ENCODE measurements around the gene COX5A. TPM values are rescaled to one million over a fixed set of nuclear protein-coding genes. Genes with fewer than 3 reads are reported as not detected.

The COX5A gene
- total and polyA plus RNA-seq, 2 of the 13 experiments (the other 11 are each of a cell fraction or from before 2014, with no cell fraction given) = 158 to 218 TPM

DNA sequence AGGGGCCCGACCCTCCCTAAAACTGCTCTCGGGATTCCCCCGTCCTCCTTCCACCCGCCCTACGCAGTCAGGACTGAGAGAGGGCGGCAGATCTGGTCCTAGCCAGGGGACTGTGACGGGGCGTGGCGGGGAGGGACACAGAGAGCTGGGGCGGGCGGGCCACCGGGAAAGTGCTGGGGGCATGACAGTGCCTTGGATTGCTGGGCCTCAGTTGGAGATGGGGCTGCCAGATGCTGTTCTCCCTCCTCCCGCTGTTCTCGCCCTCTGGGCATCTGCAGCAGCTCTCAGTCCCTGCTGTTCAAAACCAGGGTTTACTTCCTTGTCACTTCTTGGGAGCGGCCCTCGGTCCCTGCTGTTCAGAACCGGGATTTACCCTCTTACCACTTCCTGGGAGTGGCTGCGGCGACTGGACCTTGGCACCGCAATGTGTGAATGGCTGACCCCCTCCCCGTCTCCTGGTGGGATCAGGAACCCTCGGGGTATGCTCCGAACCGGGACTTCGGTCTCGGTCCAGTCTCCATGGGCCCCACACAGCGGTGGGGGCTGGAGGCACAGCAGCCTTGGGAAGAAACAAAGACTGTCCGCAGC, 20.5 kb upstream of the COX5A start (continued):
- TF ChIP-seq, protein P1, sequence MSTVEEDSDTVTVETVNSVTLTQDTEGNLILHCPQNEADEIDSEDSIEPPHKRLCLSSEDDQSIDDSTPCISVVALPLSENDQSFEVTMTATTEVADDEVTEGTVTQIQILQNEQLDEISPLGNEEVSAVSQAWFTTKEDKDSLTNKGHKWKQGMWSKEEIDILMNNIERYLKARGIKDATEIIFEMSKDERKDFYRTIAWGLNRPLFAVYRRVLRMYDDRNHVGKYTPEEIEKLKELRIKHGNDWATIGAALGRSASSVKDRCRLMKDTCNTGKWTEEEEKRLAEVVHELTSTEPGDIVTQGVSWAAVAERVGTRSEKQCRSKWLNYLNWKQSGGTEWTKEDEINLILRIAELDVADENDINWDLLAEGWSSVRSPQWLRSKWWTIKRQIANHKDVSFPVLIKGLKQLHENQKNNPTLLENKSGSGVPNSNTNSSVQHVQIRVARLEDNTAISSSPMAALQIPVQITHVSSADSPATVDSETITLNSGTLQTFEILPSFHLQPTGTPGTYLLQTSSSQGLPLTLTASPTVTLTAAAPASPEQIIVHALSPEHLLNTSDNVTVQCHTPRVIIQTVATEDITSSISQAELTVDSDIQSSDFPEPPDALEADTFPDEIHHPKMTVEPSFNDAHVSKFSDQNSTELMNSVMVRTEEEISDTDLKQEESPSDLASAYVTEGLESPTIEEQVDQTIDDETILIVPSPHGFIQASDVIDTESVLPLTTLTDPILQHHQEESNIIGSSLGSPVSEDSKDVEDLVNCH (CRISPR knock-in tag; IDR thresholded peaks at IDR 0.05) = no peak
- TF ChIP-seq MAZ (IDR thresholded peaks at IDR 0.05; ENCODE audit: borderline replicate concordance, low read depth, low read length) (no peak), MAZ (CRISPR knock-in tag; IDR thresholded peaks at IDR 0.05; ENCODE audit: low read depth) (no peak), ZBTB21 (CRISPR knock-in tag; IDR thresholded peaks at IDR 0.05) (no peak), KLF9 (CRISPR knock-in tag; IDR thresholded peaks at IDR 0.05; ENCODE audit: low read depth) (no peak), ZNF678 (CRISPR knock-in tag; IDR thresholded peaks at IDR 0.05) (no peak), ZNF251 (CRISPR knock-in tag; IDR thresholded peaks at IDR 0.05) (no peak), ZKSCAN5 (CRISPR knock-in tag; IDR thresholded peaks at IDR 0.05) (no peak), ZNF431 (CRISPR knock-in tag; IDR thresholded peaks at IDR 0.05; ENCODE audit: borderline replicate concordance, low read depth) (no peak), NR3C1 (CRISPR knock-in tag; IDR thresholded peaks at IDR 0.05) (no peak), ZNF563 (CRISPR knock-in tag; IDR thresholded peaks at IDR 0.05) (no peak), ZNF34 (CRISPR knock-in tag; IDR thresholded peaks at IDR 0.05; ENCODE audit: borderline replicate concordance) (no peak), ZNF501 (CRISPR knock-in tag; IDR thresholded peaks at IDR 0.05) (peak; percentile 68; the same call in 1 of the 2 replicates), MYC (CRISPR knock-in tag; IDR thresholded peaks at IDR 0.05; ENCODE audit: borderline replicate concordance) (0 out of 2 replicates have a peak, but pooled peaks have one; percentile 18)
- TF ChIP-seq, protein P2, sequence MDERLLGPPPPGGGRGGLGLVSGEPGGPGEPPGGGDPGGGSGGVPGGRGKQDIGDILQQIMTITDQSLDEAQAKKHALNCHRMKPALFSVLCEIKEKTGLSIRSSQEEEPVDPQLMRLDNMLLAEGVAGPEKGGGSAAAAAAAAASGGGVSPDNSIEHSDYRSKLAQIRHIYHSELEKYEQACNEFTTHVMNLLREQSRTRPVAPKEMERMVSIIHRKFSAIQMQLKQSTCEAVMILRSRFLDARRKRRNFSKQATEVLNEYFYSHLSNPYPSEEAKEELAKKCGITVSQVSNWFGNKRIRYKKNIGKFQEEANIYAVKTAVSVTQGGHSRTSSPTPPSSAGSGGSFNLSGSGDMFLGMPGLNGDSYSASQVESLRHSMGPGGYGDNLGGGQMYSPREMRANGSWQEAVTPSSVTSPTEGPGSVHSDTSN (CRISPR knock-in tag; IDR thresholded peaks at IDR 0.05) = no peak
- TF ChIP-seq, protein P3, sequence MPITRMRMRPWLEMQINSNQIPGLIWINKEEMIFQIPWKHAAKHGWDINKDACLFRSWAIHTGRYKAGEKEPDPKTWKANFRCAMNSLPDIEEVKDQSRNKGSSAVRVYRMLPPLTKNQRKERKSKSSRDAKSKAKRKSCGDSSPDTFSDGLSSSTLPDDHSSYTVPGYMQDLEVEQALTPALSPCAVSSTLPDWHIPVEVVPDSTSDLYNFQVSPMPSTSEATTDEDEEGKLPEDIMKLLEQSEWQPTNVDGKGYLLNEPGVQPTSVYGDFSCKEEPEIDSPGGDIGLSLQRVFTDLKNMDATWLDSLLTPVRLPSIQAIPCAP (CRISPR knock-in tag; IDR thresholded peaks at IDR 0.05; ENCODE audit: low read depth) = no peak
- TF ChIP-seq, protein P4, sequence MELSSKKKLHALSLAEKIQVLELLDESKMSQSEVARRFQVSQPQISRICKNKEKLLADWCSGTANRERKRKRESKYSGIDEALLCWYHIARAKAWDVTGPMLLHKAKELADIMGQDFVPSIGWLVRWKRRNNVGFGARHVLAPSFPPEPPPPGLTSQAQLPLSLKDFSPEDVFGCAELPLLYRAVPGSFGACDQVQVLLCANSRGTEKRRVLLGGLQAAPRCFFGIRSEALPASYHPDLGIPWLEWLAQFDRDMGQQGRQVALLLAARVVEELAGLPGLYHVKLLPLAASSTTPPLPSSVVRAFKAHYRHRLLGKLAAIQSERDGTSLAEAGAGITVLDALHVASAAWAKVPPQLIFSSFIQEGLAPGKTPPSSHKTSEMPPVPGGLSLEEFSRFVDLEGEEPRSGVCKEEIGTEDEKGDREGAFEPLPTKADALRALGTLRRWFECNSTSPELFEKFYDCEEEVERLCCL (CRISPR knock-in tag; IDR thresholded peaks at IDR 0.05; ENCODE audit: borderline replicate concordance) = no peak
- TF ChIP-seq, protein P5, sequence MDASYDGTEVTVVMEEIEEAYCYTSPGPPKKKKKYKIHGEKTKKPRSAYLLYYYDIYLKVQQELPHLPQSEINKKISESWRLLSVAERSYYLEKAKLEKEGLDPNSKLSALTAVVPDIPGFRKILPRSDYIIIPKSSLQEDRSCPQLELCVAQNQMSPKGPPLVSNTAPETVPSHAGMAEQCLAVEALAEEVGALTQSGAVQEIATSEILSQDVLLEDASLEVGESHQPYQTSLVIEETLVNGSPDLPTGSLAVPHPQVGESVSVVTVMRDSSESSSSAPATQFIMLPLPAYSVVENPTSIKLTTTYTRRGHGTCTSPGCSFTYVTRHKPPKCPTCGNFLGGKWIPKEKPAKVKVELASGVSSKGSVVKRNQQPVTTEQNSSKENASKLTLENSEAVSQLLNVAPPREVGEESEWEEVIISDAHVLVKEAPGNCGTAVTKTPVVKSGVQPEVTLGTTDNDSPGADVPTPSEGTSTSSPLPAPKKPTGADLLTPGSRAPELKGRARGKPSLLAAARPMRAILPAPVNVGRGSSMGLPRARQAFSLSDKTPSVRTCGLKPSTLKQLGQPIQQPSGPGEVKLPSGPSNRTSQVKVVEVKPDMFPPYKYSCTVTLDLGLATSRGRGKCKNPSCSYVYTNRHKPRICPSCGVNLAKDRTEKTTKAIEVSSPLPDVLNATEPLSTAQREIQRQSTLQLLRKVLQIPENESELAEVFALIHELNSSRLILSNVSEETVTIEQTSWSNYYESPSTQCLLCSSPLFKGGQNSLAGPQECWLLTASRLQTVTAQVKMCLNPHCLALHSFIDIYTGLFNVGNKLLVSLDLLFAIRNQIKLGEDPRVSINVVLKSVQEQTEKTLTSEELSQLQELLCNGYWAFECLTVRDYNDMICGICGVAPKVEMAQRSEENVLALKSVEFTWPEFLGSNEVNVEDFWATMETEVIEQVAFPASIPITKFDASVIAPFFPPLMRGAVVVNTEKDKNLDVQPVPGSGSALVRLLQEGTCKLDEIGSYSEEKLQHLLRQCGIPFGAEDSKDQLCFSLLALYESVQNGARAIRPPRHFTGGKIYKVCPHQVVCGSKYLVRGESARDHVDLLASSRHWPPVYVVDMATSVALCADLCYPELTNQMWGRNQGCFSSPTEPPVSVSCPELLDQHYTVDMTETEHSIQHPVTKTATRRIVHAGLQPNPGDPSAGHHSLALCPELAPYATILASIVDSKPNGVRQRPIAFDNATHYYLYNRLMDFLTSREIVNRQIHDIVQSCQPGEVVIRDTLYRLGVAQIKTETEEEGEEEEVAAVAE (CRISPR knock-in tag; IDR thresholded peaks at IDR 0.05; ENCODE audit: borderline replicate concordance) = no peak
- TF ChIP-seq, protein P6, sequence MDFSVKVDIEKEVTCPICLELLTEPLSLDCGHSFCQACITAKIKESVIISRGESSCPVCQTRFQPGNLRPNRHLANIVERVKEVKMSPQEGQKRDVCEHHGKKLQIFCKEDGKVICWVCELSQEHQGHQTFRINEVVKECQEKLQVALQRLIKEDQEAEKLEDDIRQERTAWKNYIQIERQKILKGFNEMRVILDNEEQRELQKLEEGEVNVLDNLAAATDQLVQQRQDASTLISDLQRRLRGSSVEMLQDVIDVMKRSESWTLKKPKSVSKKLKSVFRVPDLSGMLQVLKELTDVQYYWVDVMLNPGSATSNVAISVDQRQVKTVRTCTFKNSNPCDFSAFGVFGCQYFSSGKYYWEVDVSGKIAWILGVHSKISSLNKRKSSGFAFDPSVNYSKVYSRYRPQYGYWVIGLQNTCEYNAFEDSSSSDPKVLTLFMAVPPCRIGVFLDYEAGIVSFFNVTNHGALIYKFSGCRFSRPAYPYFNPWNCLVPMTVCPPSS (IDR thresholded peaks at IDR 0.05) = no peak

All from HepG2 (cell line).